PC-3 (cell line): ENCODE results near the gene GGACT.

ENCODE experiments used
- CTCF ChIP-seq: fragments of 300-600 bp; sonication (generic); conservative IDR thresholded peaks from 2 replicates; pipeline ENCODE4 v1.5.1; 2017; ENCODE audit warnings: antibody characterized with exemption, low read depth, mild to moderate bottlenecking, low read length
- EZH2 ChIP-seq: fragments of 300-600 bp; sonication (generic); IDR thresholded peaks from one replicate; pipeline ENCODE4 v1.6.1; 2017; ENCODE audit warnings: antibody characterized with exemption, mild to moderate bottlenecking, low read length; ENCODE audit not compliant: unreplicated experiment

- no peak for TF ChIP-seq CTCF
- no peak for TF ChIP-seq EZH2
These were observed 44.9 kb upstream of the GGACT start for GRCh38 chr13:100633461-100633860.
